GM12891 (cell line): ENCODE results near the gene SMIM35.

Experiments used
- DNase-seq: peaks from one replicate; pipeline ENCODE4 v3.0.0; 2011; ENCODE audit warnings: low spot score; ENCODE audit not compliant: insufficient read length
- FAIRE-seq: peaks from 2 replicates; lab custom pipeline; 2011; peaks lifted over from hg19 to GRCh38; lab: Jason Lieb, UNC
- PAX5 ChIP-seq: IDR thresholded peaks from 2 replicates; pipeline ENCODE4 v1.6.1; 2011; ENCODE audit warnings: low read length, moderate library complexity, mild to moderate bottlenecking; ENCODE audit not compliant: insufficient read depth, severe bottlenecking
- POLR2A ChIP-seq: IDR thresholded peaks from 2 replicates; pipeline ENCODE4 v1.6.1; 2011; ENCODE audit warnings: low read depth, low read length, control low read depth
- POLR2AphosphoS5 ChIP-seq: IDR thresholded peaks from 2 replicates; pipeline ENCODE4 v1.6.1; 2011; ENCODE audit warnings: low read depth, low read length, control low read depth
- POU2F2 ChIP-seq: IDR thresholded peaks from 2 replicates; pipeline ENCODE4 v1.6.1; 2011; ENCODE audit warnings: low read depth, mild to moderate bottlenecking, control low read depth, low read length, moderate library complexity
- SPI1 ChIP-seq: IDR thresholded peaks from 2 replicates; pipeline ENCODE4 v1.6.1; 2011; ENCODE audit warnings: low read depth, low read length, control low read depth
- TAF1 ChIP-seq: IDR thresholded peaks from 2 replicates; pipeline ENCODE4 v1.6.1; 2011; ENCODE audit warnings: low read depth, low read length, control low read depth

SMIM35 gene

DNA sequence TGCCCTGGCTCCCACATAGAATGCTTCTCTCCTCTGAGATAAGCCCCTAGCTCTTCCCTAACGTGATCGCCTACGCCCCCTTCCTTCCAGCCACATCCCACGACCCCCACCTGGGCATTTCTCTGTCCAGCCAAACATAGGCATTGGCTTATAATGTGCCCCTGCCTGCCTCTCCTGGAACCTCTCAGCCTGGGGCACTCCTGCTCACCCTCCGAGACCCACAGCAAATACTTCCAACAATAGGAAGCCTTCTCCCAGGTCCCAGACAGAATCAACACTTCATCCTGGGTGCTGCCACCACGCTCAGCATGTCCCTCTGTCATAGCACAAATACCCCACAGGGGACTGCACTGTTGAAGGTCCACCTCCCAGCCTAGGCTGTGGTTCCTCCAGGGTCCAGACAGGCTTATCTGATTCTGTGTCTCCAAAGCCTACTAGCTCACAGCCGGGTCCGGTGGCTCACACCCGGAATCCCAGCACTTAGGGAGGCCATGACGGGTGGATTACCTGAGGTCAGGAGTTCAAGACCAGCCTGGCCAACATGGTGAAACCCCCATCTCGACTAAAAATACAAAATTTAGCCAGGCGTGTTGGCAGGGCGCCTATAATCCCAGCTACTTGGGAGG, 34.1 kb downstream of the SMIM35 start:
- DNase-seq (no peak), FAIRE-seq (no peak)
- TF ChIP-seq PAX5 (no peak), POLR2AphosphoS5 (no peak), TAF1 (no peak), SPI1 (no peak), POU2F2 (no peak)

DNA sequence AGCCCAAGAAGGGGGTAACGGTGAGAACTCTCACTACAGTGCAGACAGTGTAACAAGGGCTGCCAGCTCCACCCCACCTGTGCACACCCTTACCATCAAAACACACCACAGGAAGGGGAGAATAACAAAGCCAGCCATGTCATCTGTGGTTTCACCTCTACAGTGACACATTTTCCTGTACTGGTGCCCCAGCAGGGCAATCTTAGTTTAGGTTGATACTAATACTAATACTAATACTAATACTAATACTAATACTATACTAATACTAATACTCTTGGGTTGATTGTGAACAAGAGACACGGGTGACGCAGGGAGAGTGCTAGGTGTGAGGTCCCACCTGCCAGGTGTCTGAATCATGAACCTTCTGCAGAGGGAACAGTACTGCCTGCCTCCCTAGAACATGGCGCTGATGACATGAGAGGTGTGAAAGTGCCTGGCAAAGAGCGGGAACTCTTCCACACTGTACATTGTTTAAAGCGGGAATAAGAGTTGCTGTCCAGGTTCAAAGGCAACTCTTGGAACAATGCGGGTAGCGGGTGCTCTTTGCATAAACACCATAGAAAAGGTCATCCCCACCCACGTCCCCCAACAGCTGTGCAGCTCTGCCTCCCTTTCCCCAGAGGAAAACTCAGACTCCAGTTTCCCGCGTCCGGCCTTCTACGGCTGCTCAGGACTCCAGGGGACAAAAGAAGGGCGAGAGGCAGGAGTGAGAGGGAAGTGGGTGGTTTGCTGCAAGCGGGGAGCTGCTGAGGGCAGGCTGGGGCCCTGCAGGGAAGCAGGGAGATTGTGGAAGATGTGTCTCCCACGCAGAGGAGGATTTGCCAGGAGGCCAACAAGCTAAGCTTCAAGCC, 34.9 kb downstream of the SMIM35 start:
- TF ChIP-seq POLR2AphosphoS5 (no peak), POLR2A (no peak), TAF1 (no peak), SPI1 (no peak), POU2F2 (no peak), PAX5 (no peak)
- no peak for DNase-seq
- FAIRE-seq, result peak; percentile 80

DNA sequence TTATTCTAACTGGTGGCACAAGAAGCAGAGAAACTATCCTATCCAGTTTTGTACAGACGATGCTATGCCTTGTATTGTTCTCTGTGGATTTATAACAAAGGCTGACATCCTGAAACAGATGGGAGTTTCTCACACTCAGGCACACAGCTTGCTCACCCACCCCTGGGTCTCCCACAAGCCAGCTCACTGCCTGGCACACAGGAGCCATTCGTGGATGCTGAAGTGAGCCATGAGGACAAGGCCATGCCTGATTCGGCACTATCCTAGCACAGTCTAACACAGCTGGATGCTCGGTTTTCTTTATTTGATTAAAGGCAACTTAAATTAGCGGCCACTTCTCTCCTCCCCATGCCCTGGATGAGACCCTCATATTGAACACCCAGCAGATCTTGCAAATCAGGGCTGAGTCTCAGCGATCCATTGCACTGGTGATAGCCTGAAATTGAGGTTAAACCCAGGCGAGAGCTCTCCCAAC, 35.6 kb downstream of the SMIM35 start:
- FAIRE-seq, result no peak
- TF ChIP-seq SPI1 (no peak), TAF1 (no peak), PAX5 (no peak)
- no peak for DNase-seq

DNA sequence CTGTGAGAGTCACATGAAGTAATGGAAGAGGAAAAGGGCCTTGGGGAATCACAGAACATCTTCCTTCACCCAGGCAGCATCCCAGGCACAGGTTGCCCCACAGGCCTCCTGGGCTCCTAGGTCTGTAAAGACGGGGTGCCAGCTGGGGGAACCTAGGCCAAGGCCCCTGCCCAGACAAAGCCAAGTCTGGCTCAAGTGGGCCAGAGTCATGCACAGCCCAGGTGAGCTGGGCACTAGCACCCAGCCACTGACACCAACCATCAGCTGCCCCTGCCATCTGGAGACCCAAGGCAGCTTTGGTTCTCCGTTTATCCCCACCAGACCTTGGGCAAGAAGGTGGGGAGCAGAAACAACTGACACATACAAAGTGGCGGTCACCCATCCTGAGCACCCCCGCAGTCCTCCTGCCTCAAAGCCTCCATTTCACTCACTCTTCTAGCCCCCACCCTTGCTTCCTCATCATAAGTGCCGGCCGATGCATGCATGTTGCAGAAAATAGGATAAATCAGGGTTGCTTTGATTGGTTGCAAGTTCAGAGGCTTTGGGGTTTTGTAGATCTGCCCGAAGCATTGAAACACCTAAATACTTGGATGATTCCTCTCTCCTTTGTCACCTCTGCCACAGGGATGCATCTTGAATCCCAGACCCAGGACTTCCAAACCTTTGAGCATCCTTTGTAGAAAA, 36.4 kb downstream of the SMIM35 start:
- FAIRE-seq (no peak), DNase-seq (no peak)
- TF ChIP-seq PAX5, result no peak
- TF ChIP-seq POLR2A, result no peak
- no peak for TF ChIP-seq SPI1
- no peak for TF ChIP-seq TAF1
- TF ChIP-seq POLR2AphosphoS5, result no peak
- no peak for TF ChIP-seq POU2F2

DNA sequence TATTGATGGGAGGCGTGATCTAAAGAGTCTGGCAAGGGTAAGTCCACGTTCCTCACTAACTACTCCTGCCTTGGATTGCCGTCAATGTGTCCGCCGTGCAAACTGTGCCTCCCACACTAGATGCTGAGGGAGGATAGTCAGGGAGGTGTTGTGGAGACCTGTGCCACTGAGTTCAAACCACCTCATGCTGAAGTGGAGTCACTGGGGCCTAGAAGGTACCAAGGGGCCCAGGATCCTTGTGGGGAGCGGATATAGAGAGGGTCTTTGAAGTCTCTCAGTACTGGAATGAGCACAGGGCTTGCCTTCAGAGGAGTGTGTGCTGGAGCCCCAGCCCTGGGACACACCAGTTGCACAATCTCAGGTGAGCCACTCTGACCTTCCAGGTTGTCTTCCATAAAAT, 37.0 kb downstream of the SMIM35 start:
- no peak for DNase-seq
- no peak for TF ChIP-seq PAX5
- no peak for TF ChIP-seq TAF1
- no peak for TF ChIP-seq SPI1
- no peak for TF ChIP-seq POLR2A
- TF ChIP-seq POU2F2, result no peak
- TF ChIP-seq POLR2AphosphoS5, result no peak
- FAIRE-seq, result no peak

DNA sequence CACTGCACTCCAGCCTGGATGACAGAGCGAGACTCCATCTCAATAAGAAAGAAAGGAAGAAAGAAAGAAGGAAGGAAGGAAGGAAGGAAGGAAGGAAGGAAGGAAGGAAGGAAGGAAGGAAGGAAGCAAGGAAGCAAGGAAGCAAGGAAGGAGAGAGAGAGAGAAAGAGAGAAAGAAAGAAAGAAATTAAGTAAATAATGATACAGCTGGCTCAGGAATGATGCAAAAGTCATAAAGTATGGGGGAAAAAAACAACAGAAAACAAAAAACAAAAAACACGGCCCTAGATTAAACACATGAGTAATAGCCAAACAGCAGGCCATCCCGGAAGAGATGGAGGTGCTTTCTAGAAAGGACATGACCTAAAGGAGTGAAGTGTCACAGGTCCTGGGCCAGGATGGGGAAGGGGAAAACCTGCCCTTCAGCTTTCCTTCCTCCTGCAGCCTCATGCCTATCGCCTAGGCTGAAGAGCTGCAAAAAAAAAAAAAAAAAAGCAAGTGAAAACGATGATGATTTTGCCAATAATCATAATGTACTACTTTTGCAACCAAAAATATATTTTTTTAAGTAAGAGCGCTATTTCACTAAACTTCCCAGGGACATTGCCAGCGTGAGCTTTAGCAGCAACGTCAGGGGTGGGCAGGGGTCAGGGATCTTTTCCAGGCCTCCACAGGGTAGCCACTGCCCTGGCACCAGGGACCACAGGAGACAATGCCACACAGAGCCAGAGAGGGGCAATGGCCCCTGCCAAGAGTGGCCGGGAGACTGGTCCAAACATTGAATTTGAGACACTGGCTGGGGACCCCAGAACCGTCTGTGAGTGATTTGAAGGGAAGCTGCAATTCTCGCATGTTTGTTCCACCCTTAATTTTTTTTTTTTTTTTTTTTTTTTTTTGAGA, 38.0 kb downstream of the SMIM35 start:
- TF ChIP-seq POLR2A (no peak), PAX5 (no peak), TAF1 (no peak), POLR2AphosphoS5 (no peak), SPI1 (no peak), POU2F2 (no peak)
- DNase-seq (no peak), FAIRE-seq (no peak)

DNA sequence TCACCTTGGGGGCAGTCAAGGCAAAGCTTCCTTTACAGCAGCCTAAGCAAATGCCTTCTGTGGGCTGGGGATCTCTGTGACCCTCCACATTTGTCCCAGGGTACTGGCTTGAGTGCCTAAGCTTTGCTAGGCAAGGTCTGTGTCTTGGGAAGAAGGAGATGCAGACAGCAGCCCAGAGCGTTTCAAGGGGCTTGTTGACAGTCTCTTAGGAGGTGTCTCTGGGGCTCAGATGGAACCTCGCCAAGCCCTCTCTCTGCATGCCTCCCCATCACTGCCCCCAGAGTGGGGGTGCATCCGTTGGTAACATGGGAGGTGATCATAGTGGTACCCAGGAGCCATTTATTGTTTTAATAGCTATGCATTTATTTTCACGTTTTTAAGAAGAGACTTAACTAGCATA, 39.0 kb downstream of the SMIM35 start:
- no peak for FAIRE-seq
- no peak for DNase-seq
- TF ChIP-seq POU2F2, result no peak

DNA sequence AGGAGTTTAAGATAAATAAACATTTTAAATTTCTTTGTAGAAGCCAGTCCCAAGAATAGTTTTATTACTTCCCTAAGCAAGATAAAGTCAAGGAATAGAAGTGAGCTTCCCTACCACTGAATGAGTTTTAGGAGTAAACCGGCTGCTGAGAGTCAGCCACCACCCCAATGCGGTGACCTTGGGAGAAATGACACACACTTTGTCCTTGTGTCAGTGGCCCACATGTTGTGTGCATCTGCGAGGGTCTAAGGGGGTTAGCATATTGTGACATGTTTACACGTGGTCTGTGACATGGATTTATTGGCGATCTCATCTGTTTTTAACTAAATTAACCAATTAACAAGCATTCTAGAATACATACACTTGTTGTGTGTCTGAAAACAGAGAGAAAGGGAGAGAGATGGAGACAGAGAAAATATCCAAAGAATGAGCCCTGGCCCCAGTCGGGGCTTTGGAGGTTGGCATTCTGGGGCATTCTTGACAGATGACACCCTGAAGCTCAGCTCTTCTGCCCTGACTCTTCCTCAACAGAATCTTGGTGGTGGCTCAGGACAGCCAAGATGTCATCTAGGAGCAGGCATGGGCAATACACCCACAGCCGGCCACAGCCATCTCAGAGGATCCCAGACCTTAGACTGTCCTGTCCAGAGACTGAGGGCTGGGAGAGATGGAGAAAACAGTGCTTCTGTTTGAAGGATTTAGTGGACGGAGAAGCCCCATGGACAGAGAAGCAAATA, 39.6 kb downstream of the SMIM35 start:
- no peak for DNase-seq
- FAIRE-seq, result peak; percentile 48
- TF ChIP-seq TAF1, result no peak
- TF ChIP-seq POLR2AphosphoS5, result no peak
- TF ChIP-seq POLR2A, result no peak
- no peak for TF ChIP-seq SPI1
- TF ChIP-seq POU2F2, result no peak
- no peak for TF ChIP-seq PAX5
